ENCODE measurements around the gene RNU5B-1. TPM values are rescaled to one million over a fixed set of nuclear protein-coding genes. Genes with fewer than 3 reads are reported as not detected.

Gene RNU5B-1
- total and polyA plus RNA-seq, 10 donors = 24.2 to 62.3 (median 32.6) TPM; not detected in 6

GRCh38 chr15:65287520-65287855 is 17.0 kb upstream of the RNU5B-1 start:
- intact Hi-C loops (cut with DNase I; ENCODE audit: low total_unique reads) = loop anchor here (5.0 kb wide), 1 partner anchor 100 kb away; the partner anchor contains the start of gene CLPX
- TF ChIP-seq CTCF (IDR thresholded peaks at IDR 0.05 in 8 of 11, conservative IDR thresholded peaks at IDR 0.05 in 3 of 11) (no peak), POLR2AphosphoS5 (IDR thresholded peaks at IDR 0.05) (no peak), POLR2A (IDR thresholded peaks at IDR 0.05) (no peak)
- no peaks in the 10 kb centered on the region for H3K27me3 ChIP-seq (replicated peaks in 1 of 7)
- DNase-seq = no peak
- H3K4me1 ChIP-seq = peaks cover 8 to 49% (median 24%) of the 10 kb centered on the region in 6 donors
- H3K4me3 ChIP-seq = peak overlapping the region in 2 of 8 donors; percentile 73 to 90
- H3K36me3 ChIP-seq = no peaks in the 10 kb centered on the region
- peak overlapping the region; percentile 83 to 91 (median 86) for H3K27ac ChIP-seq
- no peaks in the 10 kb centered on the region for H3K9me3 ChIP-seq
- WGBS, 5 donors = 79 to 96% (median 89%) methylated on average over 3 of the region's 3 CpGs

GRCh38 chr15:65289261-65289854 is 15.1 kb upstream of the RNU5B-1 start:
- no peaks in the 10 kb centered on the region for H3K9me3 ChIP-seq
- WGBS, 5 donors = 88 to 93% (median 89%) methylated on average over 7 of the region's 7 CpGs
- no peak for DNase-seq
- no peaks in the 10 kb centered on the region for H3K27me3 ChIP-seq (replicated peaks in 1 of 7)
- peaks cover 8 to 49% (median 23%) of the 10 kb centered on the region in 6 donors for H3K4me1 ChIP-seq
- TF ChIP-seq POLR2AphosphoS5 (IDR thresholded peaks at IDR 0.05) = no peak
- TF ChIP-seq POLR2A (IDR thresholded peaks at IDR 0.05) = no peak
- no peak for TF ChIP-seq CTCF (IDR thresholded peaks at IDR 0.05 in 8 of 11, conservative IDR thresholded peaks at IDR 0.05 in 3 of 11)
- intact Hi-C loops (cut with DNase I; ENCODE audit: low total_unique reads) = loop anchor here (5.0 kb wide), 1 partner anchor 102 kb away; the partner anchor contains the start of gene CLPX
- H3K4me3 ChIP-seq = no peak overlapping the region
- H3K36me3 ChIP-seq = no peaks in the 10 kb centered on the region
- H3K27ac ChIP-seq = no peak overlapping the region

- H3K9me3 ChIP-seq = no peaks in the 10 kb centered on the region
- TF ChIP-seq CTCF (IDR thresholded peaks at IDR 0.05 in 8 of 11, conservative IDR thresholded peaks at IDR 0.05 in 3 of 11) = no peak
- no peak for TF ChIP-seq POLR2AphosphoS5 (IDR thresholded peaks at IDR 0.05)
- no peak for TF ChIP-seq POLR2A (IDR thresholded peaks at IDR 0.05)
- no peak overlapping the region for H3K4me3 ChIP-seq
- WGBS, 5 donors = 87 to 95% (median 89%) methylated on average over 7 of the region's 7 CpGs
- no peak overlapping the region for H3K27ac ChIP-seq
- peaks cover 7 to 48% (median 20%) of the 10 kb centered on the region in 6 donors for H3K4me1 ChIP-seq
- DNase-seq = no peak
- intact Hi-C loops (cut with DNase I; ENCODE audit: low total_unique reads) = no loop called here
- H3K36me3 ChIP-seq = no peaks in the 10 kb centered on the region
- H3K27me3 ChIP-seq (replicated peaks in 1 of 7) = no peaks in the 10 kb centered on the region
Observed at GRCh38 chr15:65290228-65290627, 14.2 kb upstream of the RNU5B-1 start.

DNA sequence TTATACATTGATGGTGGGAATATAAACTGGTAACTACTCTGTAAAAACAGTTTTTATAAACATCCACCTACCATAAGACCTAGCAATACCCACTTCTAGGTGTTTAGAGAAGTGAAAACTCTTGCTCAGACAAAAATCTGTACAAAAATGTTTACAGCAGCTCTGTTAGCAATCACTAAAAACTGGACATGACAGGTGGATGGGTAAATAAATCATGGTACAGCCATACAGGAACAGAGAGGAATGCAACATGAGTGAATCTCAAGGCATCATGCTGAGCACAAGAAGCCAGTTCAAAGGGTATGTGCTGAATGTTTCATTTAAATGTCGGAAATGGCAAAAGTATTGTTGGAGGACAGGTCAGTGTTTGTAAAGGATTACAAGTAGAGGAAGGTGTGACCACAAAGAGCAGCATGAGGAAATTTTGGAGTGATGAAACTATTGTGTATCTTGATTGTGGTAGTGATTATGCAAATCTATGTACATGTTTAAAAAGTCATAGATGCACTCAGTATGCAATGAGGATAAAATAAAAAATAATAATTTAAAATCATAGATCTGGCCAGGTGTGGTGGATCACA is 11.4 kb upstream of the RNU5B-1 start:
- Histone ChIP-seq H3K27me3 (replicated peaks in 1 of 7) (no peaks in the 10 kb centered on the region), H3K4me3 (peak overlapping the region in 1 of 8 donors; percentile 18), H3K36me3 (no peaks in the 10 kb centered on the region), H3K9me3 (no peaks in the 10 kb centered on the region), H3K4me1 (peaks cover 10 to 53% (median 27%) of the 10 kb centered on the region in 6 donors), H3K27ac (peak overlapping the region in 7 of 8 donors; percentile 35 to 82 (median 73))
- TF ChIP-seq POLR2A (IDR thresholded peaks at IDR 0.05) (no peak), CTCF (IDR thresholded peaks at IDR 0.05 in 8 of 11, conservative IDR thresholded peaks at IDR 0.05 in 3 of 11) (no peak), POLR2AphosphoS5 (IDR thresholded peaks at IDR 0.05) (no peak)
- no peak for DNase-seq
- intact Hi-C loops (cut with DNase I; ENCODE audit: low total_unique reads) = no loop called here
- 53 to 76% (median 70%) methylated on average over 1 of the region's 1 CpG for WGBS, 5 donors

Data from spleen (tissue), 11 donors.